K562 treated with DMSO at 1 percent for 24 hours (cell line): ENCODE results near the gene GFRA4. TPM values are rescaled to one million over a fixed set of nuclear protein-coding genes. Genes with fewer than 3 reads are reported as not detected.

Experiments
- total RNA-seq: library from RNA; unstranded; fragments of 300-600 nt; gene quantifications from 2 replicates; pipeline ENCODE4 v1.2.3, GENCODE V29; 2022; ENCODE audit warnings: low read depth; ENCODE audit not compliant: insufficient read depth

Gene GFRA4, protein sequence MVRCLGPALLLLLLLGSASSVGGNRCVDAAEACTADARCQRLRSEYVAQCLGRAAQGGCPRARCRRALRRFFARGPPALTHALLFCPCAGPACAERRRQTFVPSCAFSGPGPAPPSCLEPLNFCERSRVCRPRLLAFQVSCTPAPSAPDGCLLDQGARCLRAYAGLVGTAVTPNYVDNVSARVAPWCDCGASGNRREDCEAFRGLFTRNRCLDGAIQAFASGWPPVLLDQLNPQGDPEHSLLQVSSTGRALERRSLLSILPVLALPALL
- not detected in 2 replicates for total RNA-seq

DNA sequence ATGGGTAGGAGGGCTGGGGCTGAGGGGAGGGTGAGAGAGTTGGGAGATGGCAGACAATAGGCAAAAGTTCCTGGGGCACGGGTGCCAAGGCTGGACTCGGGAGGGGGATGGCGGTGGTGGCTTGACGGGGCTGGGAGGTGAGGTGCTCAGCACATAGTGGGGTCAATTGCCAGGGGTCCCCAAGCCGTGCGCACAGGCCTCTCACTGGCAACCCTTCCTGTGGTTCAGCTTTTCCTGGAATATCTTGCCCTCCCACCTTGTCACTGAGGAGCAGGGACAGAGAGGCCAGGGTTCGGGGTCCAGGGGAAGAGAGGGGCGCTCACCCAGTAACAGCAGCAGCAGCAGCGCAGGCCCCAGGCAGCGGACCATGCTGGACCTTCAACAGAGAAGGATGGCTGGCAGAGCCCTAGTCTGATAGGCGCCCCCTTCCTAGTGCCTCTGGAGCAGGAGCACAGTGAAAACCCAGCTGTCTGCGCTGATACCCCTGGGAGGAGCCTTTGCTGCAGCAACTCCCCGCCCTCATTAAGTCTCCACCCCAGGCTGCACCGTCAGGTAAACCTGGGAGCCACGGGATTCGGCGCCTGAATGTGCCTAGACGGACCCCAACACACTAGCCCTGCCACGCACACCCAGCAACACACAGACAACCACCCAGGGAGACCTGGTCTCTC lies at the start of gene GFRA4:
TSS of gene GFRA4 (minus strand) at position 369 of the 671 bp plus-strand sequence. CDS start at position 369, 0 bp downstream.

DNA sequence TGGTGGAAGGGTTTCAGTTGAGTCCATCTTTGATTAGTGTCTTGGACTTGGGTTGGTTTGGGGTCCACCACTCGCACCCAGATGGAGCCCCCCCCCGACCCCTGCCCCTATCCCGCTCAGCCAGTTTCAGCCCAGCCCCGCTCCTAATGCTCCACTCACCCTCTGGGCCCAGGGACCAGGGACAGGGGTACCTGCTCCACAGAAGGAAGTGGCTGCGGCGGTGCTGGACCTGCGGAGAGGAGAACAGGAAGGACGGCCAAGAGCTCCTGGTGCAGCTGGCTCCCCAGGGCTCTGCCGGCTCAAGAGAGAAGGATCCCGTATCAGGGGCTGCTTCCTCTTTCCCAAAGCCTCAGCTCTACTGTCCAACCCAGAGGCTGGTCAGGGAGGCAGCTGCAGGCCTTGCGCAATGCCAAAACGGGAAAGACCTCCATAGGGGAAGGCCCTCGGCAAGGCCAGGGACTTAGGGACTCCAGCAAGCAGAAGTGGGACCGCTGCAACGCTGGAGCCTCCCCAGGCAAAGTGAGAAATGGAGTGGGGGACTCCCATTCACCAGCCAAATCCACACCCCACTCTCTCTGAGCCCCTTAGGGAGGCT lies 49.2 kb upstream of the GFRA4 start, which contains the start of gene SIGLEC1:
TSS of gene SIGLEC1 (minus strand) at position 322 of the 595 bp plus-strand sequence. CDS start 5,472 bp downstream, outside the sequence.

DNA sequence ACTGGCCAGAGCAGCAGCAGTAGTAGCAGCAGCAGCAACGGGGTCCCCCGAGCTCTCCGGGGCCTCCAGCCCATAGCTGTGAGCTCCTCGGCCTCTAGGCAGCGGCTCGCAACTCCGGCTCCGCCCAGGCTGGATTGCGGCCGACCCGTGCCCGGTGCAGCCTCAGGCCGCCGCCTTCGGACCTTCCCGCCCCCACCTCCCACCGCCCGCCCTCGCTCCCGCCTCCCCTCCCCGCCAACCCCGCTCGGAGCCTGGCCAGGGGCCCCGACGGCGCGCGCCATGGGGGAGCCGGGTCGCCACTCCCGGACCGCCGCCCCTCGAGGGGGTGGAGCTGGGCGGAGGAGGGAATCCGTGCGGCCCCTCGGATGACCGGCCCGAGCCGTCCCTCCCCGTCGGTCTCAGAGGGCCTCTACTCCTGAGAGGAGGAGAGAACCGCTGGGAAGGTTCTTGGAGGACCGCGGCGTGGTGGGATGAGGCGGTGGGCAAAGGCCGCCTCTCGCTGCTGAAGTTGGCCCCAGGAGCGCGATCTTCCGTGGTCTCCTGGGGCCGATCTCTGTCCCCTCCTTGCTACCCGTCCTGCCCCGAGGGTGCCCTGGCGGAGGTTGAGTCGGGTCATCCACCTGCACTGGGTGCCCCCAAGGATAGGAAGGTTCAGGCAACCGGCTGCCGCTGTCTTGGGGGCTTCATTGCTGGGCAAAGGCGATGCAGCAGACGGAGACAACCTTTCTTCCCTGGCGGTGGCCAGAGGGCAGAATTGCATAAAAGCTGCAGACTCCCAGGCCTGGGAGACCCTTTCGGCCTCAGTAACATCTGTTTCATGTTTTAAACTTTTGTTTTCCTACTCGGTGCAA lies 19.0 kb upstream of the GFRA4 start, which contains the start of gene ADAM33:
TSS of gene ADAM33 (minus strand) at position 80 of the 851 bp plus-strand sequence. CDS start at position 74, 6 bp downstream.

Other genes with a start within 250 kb of the GFRA4 start
- 8.3 and 10.1 TPM in 2 replicates for gene ATRN, start 192.4 kb downstream of the GFRA4 start, total RNA-seq
- not detected in 2 replicates for gene ADAM33, start 18.6 kb upstream of the GFRA4 start, total RNA-seq
- gene SIGLEC1, start 49.2 kb upstream of the GFRA4 start, total RNA-seq: not detected in 2 replicates
- 0.24 and 0.93 TPM in 2 replicates for gene HSPA12B, start 69.3 kb upstream of the GFRA4 start, total RNA-seq
- gene ADISSP, start 104.4 kb upstream of the GFRA4 start, total RNA-seq: 27.0 and 34.6 TPM in 2 replicates
- gene SPEF1, start 118.0 kb upstream of the GFRA4 start, total RNA-seq: 0.32 TPM in 1 of 2 replicates, not detected in the other
- 75.1 and 76.6 TPM in 2 replicates for gene CENPB, start 123.3 kb upstream of the GFRA4 start, total RNA-seq
- gene CDC25B, start 132.9 kb upstream of the GFRA4 start, total RNA-seq: 57.5 and 58.6 TPM in 2 replicates
- 11.0 and 13.1 TPM in 2 replicates for gene AP5S1, start 157.1 kb upstream of the GFRA4 start, total RNA-seq
- gene MAVS, start 183.4 kb upstream of the GFRA4 start, total RNA-seq: 19.0 and 19.1 TPM in 2 replicates
- gene PANK2, start 226.0 kb upstream of the GFRA4 start, total RNA-seq: 28.0 and 35.6 TPM in 2 replicates